Measurements from ENCODE around the gene OPTC. TPM values are rescaled to one million over a fixed set of nuclear protein-coding genes. Genes with fewer than 3 reads are reported as not detected.

OPTC gene
- total RNA-seq, 1 donor from 2014 or later: not detected

- ATAC-seq: no peak
Measured at GRCh38 chr1:203518541-203518940, 24.6 kb downstream of the OPTC start.

- ATAC-seq: peak; percentile 91
Measured at GRCh38 chr1:203519053-203519840, 25.3 kb downstream of the OPTC start.

GRCh38 chr1:203519896-203520295, 25.9 kb downstream of the OPTC start:
- ATAC-seq: no peak

GRCh38 chr1:203520315-203520714, 26.4 kb downstream of the OPTC start:
- peak; percentile 27 for ATAC-seq

- no peak for ATAC-seq
Measured at GRCh38 chr1:203521074-203521794, 27.3 kb downstream of the OPTC start.

- ATAC-seq: no peak
Measured at GRCh38 chr1:203521812-203522211, 27.9 kb downstream of the OPTC start.

- ATAC-seq: no peak
Measured at GRCh38 chr1:203522237-203522636, 28.3 kb downstream of the OPTC start.

GRCh38 chr1:203523667-203524066, 29.7 kb downstream of the OPTC start:
- no peak for ATAC-seq

GRCh38 chr1:203524152-203524551, 30.2 kb downstream of the OPTC start:
- no peak for ATAC-seq

GRCh38 chr1:203524824-203525223, 30.9 kb downstream of the OPTC start:
- no peak for ATAC-seq

GRCh38 chr1:203525685-203526084, 31.7 kb downstream of the OPTC start:
- ATAC-seq: no peak

- no peak for ATAC-seq
Measured at GRCh38 chr1:203526130-203526529, 32.2 kb downstream of the OPTC start.

GRCh38 chr1:203526572-203526971, 32.6 kb downstream of the OPTC start:
- ATAC-seq: peak; percentile 57

GRCh38 chr1:203527013-203527412, 33.1 kb downstream of the OPTC start:
- ATAC-seq: no peak

GRCh38 chr1:203528063-203528462, 34.1 kb downstream of the OPTC start:
- ATAC-seq: no peak

- ATAC-seq: no peak
Measured at GRCh38 chr1:203528976-203529835, 35.3 kb downstream of the OPTC start.

- no peak for ATAC-seq
Measured at GRCh38 chr1:203531063-203531462, 37.1 kb downstream of the OPTC start.

- ATAC-seq: no peak
Measured at GRCh38 chr1:203534012-203534411, 40.1 kb downstream of the OPTC start.

- peak; percentile 95 for ATAC-seq
Measured at GRCh38 chr1:203534526-203534925, 40.6 kb downstream of the OPTC start.

- ATAC-seq: no peak
Measured at GRCh38 chr1:203536575-203536974, 42.6 kb downstream of the OPTC start.

- ATAC-seq: peak; percentile 20
Measured at GRCh38 chr1:203536980-203537455, 43.1 kb downstream of the OPTC start.

- no peak for ATAC-seq
Measured at GRCh38 chr1:203537806-203538464, 44.0 kb downstream of the OPTC start.
